ENCODE measurements around the gene NAA38. TPM values are rescaled to one million over a fixed set of nuclear protein-coding genes. Genes with fewer than 3 reads are reported as not detected.

Gene NAA38
- total and polyA plus RNA-seq, 2 experiments from 2014 or later: 17.1 to 74.8 TPM

DNA sequence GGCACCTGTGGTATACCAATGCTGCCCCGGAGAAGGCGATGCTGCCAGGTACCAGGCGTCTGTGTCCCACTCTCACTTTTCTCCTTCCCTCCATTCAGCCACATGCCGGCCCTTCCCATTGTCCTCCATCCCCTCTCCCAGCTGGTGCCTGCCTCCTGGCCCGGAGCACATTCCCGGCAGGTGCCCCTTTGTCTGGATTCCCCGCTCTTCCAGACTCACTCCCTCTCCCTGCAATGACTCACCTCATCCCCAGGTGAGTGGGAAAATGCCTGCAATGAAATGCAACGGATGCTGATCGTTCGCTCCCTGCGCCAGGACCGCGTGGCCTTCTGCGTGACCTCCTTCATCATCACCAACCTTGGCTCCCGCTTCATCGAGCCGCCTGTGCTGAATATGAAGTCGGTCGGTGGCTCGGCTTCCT lies 33.8 kb downstream of the NAA38 start:
- Histone ChIP-seq H3K27ac (ENCODE audit: low read depth) (no peak overlapping the region), H4K20me1 (replicated peaks; ENCODE audit: insufficient read depth) (no peaks in the 10 kb centered on the region), H3K4me1 (ENCODE audit: insufficient read depth) (no peaks in the 10 kb centered on the region), H3F3A (replicated peaks; ENCODE audit: low read depth) (no peaks in the 10 kb centered on the region), H3K4me2 (no peak overlapping the region), H2AFZ (peak overlapping the region; percentile 52; the same call in 1 of the 2 replicates), H3K9me2 (ENCODE audit: insufficient read depth) (no peaks in the 10 kb centered on the region), H3K36me3 (ENCODE audit: insufficient read depth) (no peaks in the 10 kb centered on the region), H3K4me3 (no peak overlapping the region), H3K27me3 (ENCODE audit: insufficient read depth) (peaks cover 31% of the 10 kb centered on the region; the same call in 1 of the 2 replicates), H3K79me2 (replicated peaks; ENCODE audit: insufficient read depth) (no peaks in the 10 kb centered on the region)
- Mint-ChIP-seq H3K27ac (no peak overlapping the region), H3K36me3 (ENCODE audit: low read depth) (no peaks in the 10 kb centered on the region), H3K4me3 (no peak overlapping the region; the same call in 2 of the 3 replicates), H3K9me3 (no peaks in the 10 kb centered on the region), H3K4me1 (peaks cover 16% of the 10 kb centered on the region), H3K27me3 (ENCODE audit: insufficient read depth, low read depth, poor library complexity) (peaks cover 29% of the 10 kb centered on the region)
- ATAC-seq (peak; percentile 82), DNase-seq (ENCODE audit: low spot score) (peak; percentile 63)
- TF ChIP-seq, protein P1, sequence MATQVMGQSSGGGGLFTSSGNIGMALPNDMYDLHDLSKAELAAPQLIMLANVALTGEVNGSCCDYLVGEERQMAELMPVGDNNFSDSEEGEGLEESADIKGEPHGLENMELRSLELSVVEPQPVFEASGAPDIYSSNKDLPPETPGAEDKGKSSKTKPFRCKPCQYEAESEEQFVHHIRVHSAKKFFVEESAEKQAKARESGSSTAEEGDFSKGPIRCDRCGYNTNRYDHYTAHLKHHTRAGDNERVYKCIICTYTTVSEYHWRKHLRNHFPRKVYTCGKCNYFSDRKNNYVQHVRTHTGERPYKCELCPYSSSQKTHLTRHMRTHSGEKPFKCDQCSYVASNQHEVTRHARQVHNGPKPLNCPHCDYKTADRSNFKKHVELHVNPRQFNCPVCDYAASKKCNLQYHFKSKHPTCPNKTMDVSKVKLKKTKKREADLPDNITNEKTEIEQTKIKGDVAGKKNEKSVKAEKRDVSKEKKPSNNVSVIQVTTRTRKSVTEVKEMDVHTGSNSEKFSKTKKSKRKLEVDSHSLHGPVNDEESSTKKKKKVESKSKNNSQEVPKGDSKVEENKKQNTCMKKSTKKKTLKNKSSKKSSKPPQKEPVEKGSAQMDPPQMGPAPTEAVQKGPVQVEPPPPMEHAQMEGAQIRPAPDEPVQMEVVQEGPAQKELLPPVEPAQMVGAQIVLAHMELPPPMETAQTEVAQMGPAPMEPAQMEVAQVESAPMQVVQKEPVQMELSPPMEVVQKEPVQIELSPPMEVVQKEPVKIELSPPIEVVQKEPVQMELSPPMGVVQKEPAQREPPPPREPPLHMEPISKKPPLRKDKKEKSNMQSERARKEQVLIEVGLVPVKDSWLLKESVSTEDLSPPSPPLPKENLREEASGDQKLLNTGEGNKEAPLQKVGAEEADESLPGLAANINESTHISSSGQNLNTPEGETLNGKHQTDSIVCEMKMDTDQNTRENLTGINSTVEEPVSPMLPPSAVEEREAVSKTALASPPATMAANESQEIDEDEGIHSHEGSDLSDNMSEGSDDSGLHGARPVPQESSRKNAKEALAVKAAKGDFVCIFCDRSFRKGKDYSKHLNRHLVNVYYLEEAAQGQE (IDR thresholded peaks at IDR 0.05; ENCODE audit: unreplicated experiment): no peak
- TF ChIP-seq, protein P2, sequence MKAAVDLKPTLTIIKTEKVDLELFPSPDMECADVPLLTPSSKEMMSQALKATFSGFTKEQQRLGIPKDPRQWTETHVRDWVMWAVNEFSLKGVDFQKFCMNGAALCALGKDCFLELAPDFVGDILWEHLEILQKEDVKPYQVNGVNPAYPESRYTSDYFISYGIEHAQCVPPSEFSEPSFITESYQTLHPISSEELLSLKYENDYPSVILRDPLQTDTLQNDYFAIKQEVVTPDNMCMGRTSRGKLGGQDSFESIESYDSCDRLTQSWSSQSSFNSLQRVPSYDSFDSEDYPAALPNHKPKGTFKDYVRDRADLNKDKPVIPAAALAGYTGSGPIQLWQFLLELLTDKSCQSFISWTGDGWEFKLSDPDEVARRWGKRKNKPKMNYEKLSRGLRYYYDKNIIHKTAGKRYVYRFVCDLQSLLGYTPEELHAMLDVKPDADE (IDR thresholded peaks at IDR 0.05): no peak
- TF ChIP-seq CTCF (conservative IDR thresholded peaks at IDR 0.05; ENCODE audit: low read depth in 2 of 2) (no peak), JUNB (IDR thresholded peaks at IDR 0.05; ENCODE audit: unreplicated experiment) (no peak), EZH2phosphoT487 (IDR thresholded peaks at IDR 0.05; ENCODE audit: unreplicated experiment) (no peak), STAT1 (IDR thresholded peaks at IDR 0.05; ENCODE audit: unreplicated experiment) (no peak), ZNF114 (CRISPR knock-in tag; IDR thresholded peaks at IDR 0.05) (no peak), EZH2 (IDR thresholded peaks at IDR 0.05; ENCODE audit: low read depth, unreplicated experiment) (no peak)

DNA sequence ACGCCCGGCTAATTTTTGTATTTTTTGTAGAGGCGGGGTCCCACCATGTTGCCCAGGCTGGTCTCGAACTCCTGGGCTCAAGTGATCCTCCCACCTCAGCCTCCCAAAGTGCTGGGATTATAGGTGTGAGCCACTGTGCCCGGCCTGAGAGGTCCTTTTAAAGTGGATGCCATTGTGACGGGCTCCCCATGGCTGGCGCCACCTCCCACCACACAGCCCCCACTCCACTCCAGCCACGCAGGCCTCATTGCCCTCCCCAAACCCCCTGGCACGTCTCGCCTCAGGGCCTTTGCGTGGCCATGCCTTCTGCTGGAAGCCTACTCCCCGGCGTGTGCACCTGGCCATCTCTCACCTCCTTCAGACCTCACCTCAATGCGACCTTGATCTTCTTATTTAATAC lies 35.2 kb downstream of the NAA38 start:
- Histone ChIP-seq H3K9me2 (ENCODE audit: insufficient read depth) (no peaks in the 10 kb centered on the region), H3K79me2 (replicated peaks; ENCODE audit: insufficient read depth) (no peaks in the 10 kb centered on the region), H4K20me1 (replicated peaks; ENCODE audit: insufficient read depth) (no peaks in the 10 kb centered on the region), H3K4me3 (no peak overlapping the region), H2AFZ (no peak overlapping the region), H3K4me1 (ENCODE audit: insufficient read depth) (no peaks in the 10 kb centered on the region), H3K36me3 (ENCODE audit: insufficient read depth) (no peaks in the 10 kb centered on the region), H3F3A (replicated peaks; ENCODE audit: low read depth) (no peaks in the 10 kb centered on the region), H3K4me2 (no peak overlapping the region), H3K27ac (ENCODE audit: low read depth) (no peak overlapping the region), H3K27me3 (ENCODE audit: insufficient read depth) (peaks cover 27% of the 10 kb centered on the region; the same call in 1 of the 2 replicates)
- Mint-ChIP-seq H3K4me3 (no peak overlapping the region; the same call in 2 of the 3 replicates), H3K27me3 (ENCODE audit: insufficient read depth, low read depth, poor library complexity) (peaks cover 31% of the 10 kb centered on the region), H3K9me3 (no peaks in the 10 kb centered on the region), H3K27ac (no peak overlapping the region), H3K4me1 (peaks cover 15% of the 10 kb centered on the region), H3K36me3 (ENCODE audit: low read depth) (no peaks in the 10 kb centered on the region)
- no peak for ATAC-seq
- DNase-seq (ENCODE audit: low spot score): no peak
- TF ChIP-seq ZNF331 (CRISPR knock-in tag; IDR thresholded peaks at IDR 0.05; ENCODE audit: low read depth) (no peak), JUNB (IDR thresholded peaks at IDR 0.05; ENCODE audit: unreplicated experiment) (no peak), CREB1 (CRISPR knock-in tag; IDR thresholded peaks at IDR 0.05; ENCODE audit: low read depth) (no peak), EZH2phosphoT487 (IDR thresholded peaks at IDR 0.05; ENCODE audit: unreplicated experiment) (no peak), EZH2 (IDR thresholded peaks at IDR 0.05; ENCODE audit: low read depth, unreplicated experiment) (no peak), ZNF114 (CRISPR knock-in tag; IDR thresholded peaks at IDR 0.05) (no peak), NANOG (IDR thresholded peaks at IDR 0.05; ENCODE audit: borderline replicate concordance) (no peak), STAT1 (IDR thresholded peaks at IDR 0.05; ENCODE audit: unreplicated experiment) (no peak), POLR2AphosphoS5 (IDR thresholded peaks at IDR 0.05; ENCODE audit: low read depth) (no peak)
- TF ChIP-seq, protein P2 (IDR thresholded peaks at IDR 0.05): no peak
- TF ChIP-seq, protein P1 (IDR thresholded peaks at IDR 0.05; ENCODE audit: unreplicated experiment): no peak
